Right atrium auricular region (tissue), 2 donors: ENCODE results near the gene ALOX15B. TPM values are rescaled to one million over a fixed set of nuclear protein-coding genes. Genes with fewer than 3 reads are reported as not detected.

Source experiments
- DNase-seq: peaks from one replicate; pipeline ENCODE4 v3.0.0-alpha.2; 2019; ENCODE audit warnings: low spot score
- H3K27ac ChIP-seq, 2 donors: fragments of 200-600 bp; sonication (generic); 1 replicate in 1 of 2; 2 replicates in 1 of 2; pipeline ENCODE4 v1.5.1; 2016 to 2019
- H3K27me3 ChIP-seq, 2 donors: fragments of 200-600 bp; sonication (generic); one replicate each; pipeline versions ENCODE4 v1.5.1 to v1.6.0; 2017 to 2019
- H3K36me3 ChIP-seq: fragments of 200-600 bp; sonication (generic); one replicate; pipeline ENCODE4 v1.5.1; 2016
- H3K4me1 ChIP-seq, 2 donors: fragments of 200-600 bp; sonication (generic); one replicate each; pipeline versions ENCODE4 v1.5.1 to v1.6.0; 2017 to 2019
- H3K4me3 ChIP-seq, 2 donors: fragments of 200-600 bp; sonication (generic); 1 replicate in 1 of 2; 2 replicates in 1 of 2; pipeline ENCODE4 v1.5.1; 2017 to 2019; ENCODE audit warnings: mild to moderate bottlenecking in 1 of 2, moderate library complexity in 1 of 2
- H3K9me3 ChIP-seq, 2 donors: fragments of 200-600 bp; sonication (generic); one replicate each; pipeline ENCODE4 v1.5.1; 2019
- CTCF ChIP-seq, 2 donors: fragments of 200-600 bp; sonication (generic); IDR thresholded peaks; one replicate each; pipeline ENCODE4 v1.5.1; 2019; ENCODE audit warnings: antibody characterized with exemption in 2 of 2
- total RNA-seq, 2 donors: library from RNA; depleted of rRNA; stranded (reverse); fragments of >200 nt; gene quantifications; one replicate each; pipeline ENCODE4 v1.1.0, GENCODE V29; 2016

Gene ALOX15B
- total RNA-seq, 2 donors from 2014 or later = 1.2 to 1.8 TPM

- no peaks in the 10 kb centered on the region for H3K36me3 ChIP-seq
- H3K4me3 ChIP-seq = peak overlapping the region; percentile 40 to 54
- no peak for TF ChIP-seq CTCF (IDR thresholded peaks at IDR 0.05)
- no peak for DNase-seq
- H3K27me3 ChIP-seq = peaks cover 0 to 4% of the 10 kb centered on the region in 2 donors
- H3K27ac ChIP-seq = no peak overlapping the region
- H3K9me3 ChIP-seq = no peaks in the 10 kb centered on the region
- H3K4me1 ChIP-seq = peaks cover 0 to 18% of the 10 kb centered on the region in 2 donors
These were observed 22.8 kb upstream of the ALOX15B start for GRCh38 chr17:8015957-8016631.

- peaks cover 0 to 4% of the 10 kb centered on the region in 2 donors for H3K27me3 ChIP-seq
- H3K4me1 ChIP-seq = peaks cover 0 to 18% of the 10 kb centered on the region in 2 donors
- peak in 1 of 2 donors; percentile 66 for TF ChIP-seq CTCF (IDR thresholded peaks at IDR 0.05)
- H3K9me3 ChIP-seq = no peaks in the 10 kb centered on the region
- no peak overlapping the region for H3K27ac ChIP-seq
- no peaks in the 10 kb centered on the region for H3K36me3 ChIP-seq
- peak; percentile 64 for DNase-seq
- peak overlapping the region; percentile 40 to 54 for H3K4me3 ChIP-seq
These were observed 22.0 kb upstream of the ALOX15B start for GRCh38 chr17:8016632-8017424.

- TF ChIP-seq CTCF (IDR thresholded peaks at IDR 0.05) = no peak
- DNase-seq = no peak
- peaks cover 0 to 4% of the 10 kb centered on the region in 2 donors for H3K27me3 ChIP-seq
- no peak overlapping the region for H3K27ac ChIP-seq
- no peak overlapping the region for H3K4me3 ChIP-seq
- no peaks in the 10 kb centered on the region for H3K36me3 ChIP-seq
- H3K4me1 ChIP-seq = peaks cover 0 to 18% of the 10 kb centered on the region in 2 donors
- H3K9me3 ChIP-seq = no peaks in the 10 kb centered on the region
These were observed 20.4 kb upstream of the ALOX15B start for GRCh38 chr17:8018436-8018835.

GRCh38 chr17:8019166-8019565 lies 19.7 kb upstream of the ALOX15B start:
- DNase-seq = no peak
- H3K4me1 ChIP-seq = peaks cover 0 to 18% of the 10 kb centered on the region in 2 donors
- H3K27ac ChIP-seq = no peak overlapping the region
- no peak for TF ChIP-seq CTCF (IDR thresholded peaks at IDR 0.05)
- no peaks in the 10 kb centered on the region for H3K9me3 ChIP-seq
- H3K36me3 ChIP-seq = no peaks in the 10 kb centered on the region
- H3K27me3 ChIP-seq = peaks cover 0 to 4% of the 10 kb centered on the region in 2 donors
- H3K4me3 ChIP-seq = no peak overlapping the region

GRCh38 chr17:8019665-8020650 lies 18.9 kb upstream of the ALOX15B start:
- H3K4me3 ChIP-seq = no peak overlapping the region
- H3K4me1 ChIP-seq = peaks cover 0 to 18% of the 10 kb centered on the region in 2 donors
- no peak for TF ChIP-seq CTCF (IDR thresholded peaks at IDR 0.05)
- H3K36me3 ChIP-seq = no peaks in the 10 kb centered on the region
- no peaks in the 10 kb centered on the region for H3K9me3 ChIP-seq
- no peak for DNase-seq
- H3K27ac ChIP-seq = no peak overlapping the region
- H3K27me3 ChIP-seq = peaks cover 0 to 4% of the 10 kb centered on the region in 2 donors
